Amniotic epithelial cell (primary cell): ENCODE results near the gene USP6.
"Not testable (repeated sequence)": the region's sequence is repeated elsewhere in the genome, so short reads cannot be mapped to it uniquely, and the experiment has no call there.

Experiments
- DNase-seq: peaks from one replicate; pipeline ENCODE4 v3.0.0-alpha.2; 2010; ENCODE audit warnings: low read depth

Gene USP6

DNA sequence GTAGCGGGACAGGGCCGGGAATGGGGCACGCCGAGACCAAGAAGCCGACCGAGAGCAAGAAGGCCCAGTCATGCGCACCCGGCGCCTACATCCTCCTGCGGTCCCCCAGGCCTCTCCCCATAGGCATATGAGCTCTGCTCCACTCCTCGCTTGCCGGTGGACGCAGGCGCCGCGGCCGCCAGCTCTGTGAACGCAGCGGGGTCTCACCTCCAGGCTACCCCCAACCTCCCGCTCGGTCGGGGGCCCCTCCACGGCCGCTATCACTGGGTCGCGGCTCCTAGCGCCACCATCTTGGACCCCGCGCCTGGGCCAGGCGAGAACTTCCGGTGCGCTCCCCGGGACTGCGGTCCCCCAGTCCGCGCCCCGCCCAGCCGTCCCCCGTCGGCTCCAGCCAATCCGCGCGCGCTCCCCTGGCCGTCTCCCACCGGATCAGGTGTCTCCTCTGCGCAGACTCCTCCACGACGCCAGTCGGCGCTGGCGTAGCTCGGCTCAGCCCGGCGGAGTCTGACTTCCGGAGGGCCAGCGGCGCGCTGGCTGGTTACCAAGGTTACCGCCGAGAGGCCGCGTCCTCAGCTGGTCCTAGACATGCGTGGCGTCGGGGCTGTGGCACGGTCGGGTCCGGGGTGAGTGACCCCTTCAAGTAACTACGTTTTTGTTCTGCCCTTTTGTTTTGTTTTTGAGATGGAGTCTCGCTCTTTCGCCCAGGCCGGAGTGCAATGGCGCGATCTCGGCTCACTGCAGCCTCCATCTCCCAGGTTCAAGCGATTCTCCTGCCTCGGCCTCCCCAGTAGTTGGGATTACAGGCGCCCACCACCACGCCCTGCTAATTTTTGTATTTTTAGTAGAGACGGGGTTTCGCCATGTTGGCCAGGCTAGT is 75.9 kb downstream of the USP6 start, which contains the start of gene ZNF594:
ZNF594 (minus strand) TSS at position 328 of the 877 bp plus-strand sequence. CDS start 7,612 bp downstream, outside the sequence.
- peak; percentile 94 for DNase-seq

GRCh38 chr17:5194346-5194745 is 78.5 kb downstream of the USP6 start:
- no peak for DNase-seq

- DNase-seq: no peak
Observed at GRCh38 chr17:5198472-5198871, 82.6 kb downstream of the USP6 start.

DNA sequence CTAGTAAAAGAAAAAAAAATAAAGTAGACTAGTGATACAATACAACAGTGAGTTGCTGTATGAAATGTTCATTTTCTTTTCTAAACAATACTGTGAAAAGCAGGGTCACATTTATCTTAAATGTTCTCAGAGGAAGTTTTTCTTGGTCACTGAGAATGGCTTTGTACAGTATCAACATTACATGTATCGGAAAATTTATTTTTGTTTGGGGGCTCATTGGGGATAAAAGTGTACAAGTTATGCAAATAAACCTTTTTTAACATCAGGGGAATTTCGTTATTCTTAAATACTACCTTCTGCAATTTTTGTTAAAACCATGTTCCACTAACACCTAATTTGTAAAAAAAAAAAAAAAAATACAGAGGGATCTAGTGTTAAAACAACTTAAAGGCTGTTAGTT is 84.5 kb downstream of the USP6 start:
- no peak for DNase-seq

GRCh38 chr17:5201011-5201410 is 85.2 kb downstream of the USP6 start:
- DNase-seq: no peak

DNA sequence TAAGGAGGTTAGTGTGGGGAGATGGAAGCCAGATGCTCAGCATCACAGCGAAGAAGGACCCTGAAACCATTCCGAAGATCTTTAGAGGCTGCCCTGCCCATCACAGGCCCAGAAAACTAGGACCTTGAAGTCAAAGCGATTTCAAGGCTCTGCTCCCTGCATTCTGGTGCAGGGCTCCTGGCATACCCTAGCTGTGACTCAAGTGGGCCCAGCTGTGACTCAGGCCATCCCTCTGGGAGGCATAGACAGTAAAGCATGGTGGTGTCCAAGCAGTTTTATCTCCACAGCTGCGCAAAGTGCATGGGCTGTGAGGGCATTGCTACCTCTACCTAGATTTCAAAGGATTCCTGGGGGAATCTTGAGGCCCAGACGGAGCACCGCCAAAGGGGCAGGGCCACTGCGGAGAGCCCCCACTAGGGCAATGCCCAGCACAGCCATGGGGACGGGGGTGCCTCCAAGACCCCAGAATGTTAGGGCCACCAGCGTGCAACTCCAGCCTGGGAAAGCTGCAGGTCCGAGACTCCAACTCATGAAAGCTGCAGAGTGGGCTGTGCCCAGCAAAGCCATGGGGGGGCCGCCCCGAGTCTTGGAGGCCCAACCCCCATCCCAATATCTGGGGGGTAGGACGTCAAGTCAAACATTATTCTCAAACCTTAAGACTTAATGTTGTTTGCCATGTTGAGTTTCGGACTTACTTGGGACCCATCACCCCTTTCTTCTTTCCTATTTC is 87.5 kb downstream of the USP6 start:
- no peak for DNase-seq

DNA sequence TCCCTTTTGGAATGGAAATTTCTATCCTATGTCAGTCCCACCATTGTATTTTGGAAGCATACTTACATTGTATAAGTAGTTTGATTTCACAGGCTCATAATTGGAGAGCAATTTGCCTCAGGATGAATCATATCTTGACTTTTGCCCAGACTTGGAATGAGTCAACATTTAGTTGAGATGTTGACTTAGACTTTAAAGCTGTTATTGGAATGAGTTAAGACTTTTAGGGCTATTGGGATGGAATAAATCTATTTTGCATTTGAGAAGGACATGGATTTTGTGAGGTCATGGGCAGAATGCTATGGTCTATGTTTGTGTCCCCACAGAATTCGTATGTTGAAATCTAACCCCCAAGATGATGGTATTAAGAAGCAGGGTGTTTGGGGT is 88.1 kb downstream of the USP6 start:
- peak; percentile 33 for DNase-seq

GRCh38 chr17:5209396-5209795 is 93.6 kb downstream of the USP6 start:
- DNase-seq: no peak

DNA sequence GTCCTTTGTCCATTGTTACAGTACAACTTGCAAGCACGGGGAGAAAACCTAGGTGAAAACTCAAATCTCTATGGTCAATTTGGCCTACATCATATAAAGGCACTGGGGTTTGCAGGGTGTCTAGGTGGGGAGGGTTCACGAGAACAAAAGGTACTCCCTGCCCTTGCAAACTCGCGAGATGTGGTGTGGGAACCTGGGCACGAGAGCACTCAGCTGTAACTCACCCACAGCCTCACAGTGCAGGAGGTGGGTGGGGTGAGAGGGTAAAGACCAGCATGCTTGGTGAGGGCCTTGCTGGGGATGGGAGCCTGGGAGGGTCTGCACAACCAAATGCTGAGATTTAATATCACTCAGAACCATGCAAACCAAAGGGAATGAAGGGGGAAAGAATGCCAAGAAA is 94.3 kb downstream of the USP6 start:
- no peak for DNase-seq

GRCh38 chr17:5210614-5211252 is 94.9 kb downstream of the USP6 start:
- DNase-seq: no peak

- DNase-seq: no peak
Observed at GRCh38 chr17:5211458-5211857, 95.6 kb downstream of the USP6 start.

- DNase-seq: not testable (repeated sequence)
Observed at GRCh38 chr17:5217562-5217961, 101.7 kb downstream of the USP6 start.

DNA sequence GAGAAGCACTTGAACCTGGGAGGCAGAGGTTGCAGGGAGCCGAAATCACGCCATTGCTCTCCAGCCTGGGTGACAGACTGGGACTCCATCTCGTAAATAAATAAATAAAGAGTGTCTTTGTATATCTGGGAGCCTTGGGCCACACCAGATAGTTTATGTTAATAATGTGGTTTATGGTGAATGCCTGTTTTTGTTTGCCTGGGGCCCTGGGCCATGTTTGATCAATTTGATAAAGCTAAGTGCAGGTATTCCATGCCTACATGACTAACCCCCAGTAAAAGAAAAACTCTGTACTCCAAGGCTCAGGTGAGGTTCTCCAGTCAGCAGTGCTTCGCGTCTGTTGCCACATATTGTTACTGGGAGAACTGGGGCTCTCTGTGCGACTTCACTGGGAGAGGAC is 103.7 kb downstream of the USP6 start:
- DNase-seq: no peak

DNA sequence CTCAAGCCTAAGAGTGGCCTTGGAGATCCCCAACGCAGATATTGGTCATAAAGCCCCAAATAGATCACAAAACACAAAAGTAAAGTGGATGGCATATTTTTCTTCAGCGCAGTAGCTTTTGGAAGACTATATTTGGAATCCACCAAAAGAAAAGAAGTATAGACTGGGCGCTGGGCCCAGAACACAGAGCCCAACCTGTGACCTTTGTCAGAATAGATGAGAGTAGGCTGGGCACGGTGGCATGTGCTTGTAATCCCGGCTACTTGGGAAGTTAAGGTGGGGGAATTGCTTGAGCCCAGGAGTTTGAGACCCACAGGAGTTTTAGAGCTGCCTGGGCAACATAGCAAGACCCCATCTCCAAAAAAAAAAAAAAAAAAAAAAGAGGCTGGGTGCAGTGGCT is 104.2 kb downstream of the USP6 start:
- DNase-seq: no peak

DNA sequence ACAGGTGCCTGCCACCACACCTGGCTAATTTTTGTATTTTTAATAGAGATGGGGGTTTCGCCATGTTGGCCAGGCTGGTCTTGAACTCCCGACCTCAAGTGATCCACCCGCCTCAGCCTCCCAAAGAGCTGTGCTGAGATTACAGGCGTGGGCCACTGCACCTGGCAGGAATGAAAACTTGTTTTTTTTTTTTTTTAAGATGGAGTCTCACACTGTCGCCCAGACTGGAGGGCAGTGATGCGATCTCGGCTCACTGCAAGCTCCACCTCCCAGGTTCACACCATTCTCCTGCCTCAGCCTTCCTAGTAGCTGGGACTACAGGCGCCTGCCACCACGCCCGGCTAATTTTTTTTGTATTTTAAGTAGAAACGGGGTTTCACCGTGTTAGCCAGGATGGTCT is 106.1 kb downstream of the USP6 start:
- not testable (repeated sequence) for DNase-seq
